MM.1S (cell line): ENCODE measurements around the gene SZT2.

Experiments
- DNase-seq: peaks from one replicate; pipeline ENCODE4 v3.0.0-alpha.2; 2015
- H2AFZ ChIP-seq: fragments of 300-600 bp; sonication (generic); 2 replicates; pipeline ENCODE4 v1.6.0; 2016; ENCODE audit warnings: antibody characterized with exemption, low read length
- H3F3A ChIP-seq: fragments of 300-600 bp; sonication (generic); 2 replicates; pipeline ENCODE4 v1.6.1; 2016; ENCODE audit warnings: mild to moderate bottlenecking, antibody characterized with exemption, low read length, moderate library complexity, mixed read lengths; ENCODE audit not compliant: insufficient read depth
- H3K27ac ChIP-seq: fragments of 300-600 bp; sonication (generic); 2 replicates; pipeline ENCODE4 v1.5.1; 2016; ENCODE audit warnings: mild to moderate bottlenecking, low read length
- H3K27me3 ChIP-seq: fragments of 300-600 bp; sonication (generic); replicated peaks from 2 replicates; pipeline ENCODE4 v1.6.0; 2016; ENCODE audit warnings: low read length; ENCODE audit not compliant: insufficient read depth
- H3K36me3 ChIP-seq: fragments of 300-600 bp; sonication (generic); replicated peaks from 2 replicates; pipeline ENCODE4 v1.6.1; 2016; ENCODE audit warnings: mild to moderate bottlenecking, low read length, mixed read lengths; ENCODE audit not compliant: insufficient read depth
- H3K4me1 ChIP-seq: fragments of 300-600 bp; sonication (generic); 2 replicates; pipeline ENCODE4 v1.6.1; 2016; ENCODE audit warnings: low read length, mixed read lengths
- H3K4me2 ChIP-seq: fragments of 300-600 bp; sonication (generic); 2 replicates; pipeline ENCODE4 v1.6.0; 2016; ENCODE audit warnings: low read depth, low read length
- H3K4me3 ChIP-seq: fragments of 300-600 bp; sonication (generic); 2 replicates; pipeline ENCODE4 v1.5.1; 2016; ENCODE audit warnings: low read length, mixed read lengths
- H3K79me2 ChIP-seq: fragments of 300-600 bp; sonication (generic); 2 replicates; pipeline ENCODE4 v1.6.1; 2016; ENCODE audit warnings: mixed run types, low read length, mixed read lengths
- H3K9ac ChIP-seq: fragments of 300-600 bp; sonication (generic); 2 replicates; pipeline ENCODE4 v1.6.1; 2016; ENCODE audit warnings: low read length, mixed read lengths
- H3K9me2 ChIP-seq: fragments of 300-600 bp; sonication (generic); replicated peaks from 2 replicates; pipeline ENCODE4 v1.6.1; 2016; ENCODE audit warnings: mild to moderate bottlenecking, low read length, mixed read lengths; ENCODE audit not compliant: insufficient read depth
- H3K9me3 ChIP-seq: fragments of 300-600 bp; sonication (generic); replicated peaks from 2 replicates; pipeline ENCODE4 v1.6.1; 2016; ENCODE audit warnings: mild to moderate bottlenecking, low read length, mixed read lengths; ENCODE audit not compliant: insufficient read depth
- H4K20me1 ChIP-seq: fragments of 300-600 bp; sonication (generic); 2 replicates; pipeline ENCODE4 v1.6.1; 2016; ENCODE audit warnings: mild to moderate bottlenecking, low read length, moderate library complexity, mixed read lengths; ENCODE audit not compliant: insufficient read depth
- CTCF ChIP-seq: fragments of 300-600 bp; sonication (generic); IDR thresholded peaks from 2 replicates; pipeline ENCODE4 v1.5.1; 2016; ENCODE audit warnings: antibody characterized with exemption, low read length, mixed read lengths
- EZH2 ChIP-seq: fragments of 300-600 bp; sonication (generic); optimal IDR thresholded peaks from 2 replicates; pipeline ENCODE3; 2017; ENCODE audit warnings: low read depth, mild to moderate bottlenecking, antibody characterized with exemption, low read length, mixed read lengths
- EZH2phosphoT487 ChIP-seq: fragments of 300-600 bp; sonication (generic); IDR thresholded peaks from 2 replicates; pipeline ENCODE4 v1.6.1; 2018; ENCODE audit warnings: antibody characterized with exemption, low read length

Gene SZT2

GRCh38 chr1:43430831-43431230 lies 41.1 kb downstream of the SZT2 start:
- TF ChIP-seq CTCF (no peak), EZH2phosphoT487 (no peak), EZH2 (no peak)
- Histone ChIP-seq H4K20me1 (no peaks in the 10 kb centered on the region), H3K9me3 (no peaks in the 10 kb centered on the region), H3F3A (no peaks in the 10 kb centered on the region), H2AFZ (no peak overlapping the region), H3K9ac (no peak overlapping the region), H3K36me3 (no peaks in the 10 kb centered on the region; the same call in 1 of the 2 replicates), H3K4me3 (no peak overlapping the region), H3K9me2 (no peaks in the 10 kb centered on the region), H3K79me2 (no peaks in the 10 kb centered on the region), H3K27me3 (no peaks in the 10 kb centered on the region), H3K27ac (no peak overlapping the region), H3K4me1 (no peaks in the 10 kb centered on the region), H3K4me2 (no peak overlapping the region)
- no peak for DNase-seq

GRCh38 chr1:43431676-43432075 lies 42.0 kb downstream of the SZT2 start:
- no peak overlapping the region for H3K4me3 ChIP-seq
- no peak for DNase-seq
- H3K9me3 ChIP-seq = no peaks in the 10 kb centered on the region
- no peaks in the 10 kb centered on the region for H4K20me1 ChIP-seq
- no peak for TF ChIP-seq EZH2
- TF ChIP-seq CTCF = no peak
- no peak for TF ChIP-seq EZH2phosphoT487
- H3K9ac ChIP-seq = no peak overlapping the region
- no peaks in the 10 kb centered on the region for H3K9me2 ChIP-seq
- no peak overlapping the region for H3K4me2 ChIP-seq
- no peak overlapping the region for H3K27ac ChIP-seq
- H3K79me2 ChIP-seq = no peaks in the 10 kb centered on the region
- H2AFZ ChIP-seq = no peak overlapping the region
- H3F3A ChIP-seq = no peaks in the 10 kb centered on the region
- no peaks in the 10 kb centered on the region for H3K4me1 ChIP-seq
- H3K27me3 ChIP-seq = no peaks in the 10 kb centered on the region
- no peaks in the 10 kb centered on the region; the same call in 1 of the 2 replicates for H3K36me3 ChIP-seq

- no peaks in the 10 kb centered on the region for H3K9me2 ChIP-seq
- no peaks in the 10 kb centered on the region; the same call in 1 of the 2 replicates for H3K36me3 ChIP-seq
- no peaks in the 10 kb centered on the region for H3F3A ChIP-seq
These were observed 42.6 kb downstream of the SZT2 start for GRCh38 chr1:43432171-43432860.

More at GRCh38 chr1:43432171-43432860, 42.6 kb downstream of the SZT2 start:
- H3K4me1 ChIP-seq = no peaks in the 10 kb centered on the region
- H3K9me3 ChIP-seq = no peaks in the 10 kb centered on the region
- H4K20me1 ChIP-seq = no peaks in the 10 kb centered on the region
- no peaks in the 10 kb centered on the region for H3K79me2 ChIP-seq
- no peak overlapping the region for H2AFZ ChIP-seq
- TF ChIP-seq EZH2 (no peak), EZH2phosphoT487 (no peak), CTCF (no peak)
- H3K4me2 ChIP-seq = no peak overlapping the region
- no peak for DNase-seq
- no peak overlapping the region for H3K4me3 ChIP-seq
- no peak overlapping the region for H3K27ac ChIP-seq
- H3K27me3 ChIP-seq = no peaks in the 10 kb centered on the region
- H3K9ac ChIP-seq = no peak overlapping the region
